ENCODE measurements around the gene GLB1L. TPM values are rescaled to one million over a fixed set of nuclear protein-coding genes. Genes with fewer than 3 reads are reported as not detected.

GLB1L gene
- total RNA-seq, 2 donors from 2014 or later: 1.8 to 3.4 TPM

DNA sequence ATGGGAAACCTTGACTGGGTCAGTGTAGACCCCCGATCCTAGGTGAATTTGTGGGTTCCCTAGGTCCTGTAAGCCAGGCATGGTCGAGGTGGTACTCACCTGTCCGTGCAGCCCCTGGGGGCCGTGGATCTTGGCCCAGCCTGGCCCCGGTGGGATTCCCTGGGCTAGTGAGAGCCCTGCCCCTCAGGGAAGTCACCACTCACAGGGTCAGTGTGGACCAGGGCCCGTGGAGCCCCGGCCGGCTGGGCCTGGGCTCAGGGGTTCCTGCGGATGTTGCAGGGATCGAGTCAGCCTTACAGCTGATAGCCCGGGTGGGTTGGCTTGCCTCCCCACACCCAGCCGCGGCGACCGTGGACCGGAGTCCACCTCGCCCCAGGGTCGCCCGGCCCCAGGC, 16.3 kb downstream of the GLB1L start:
- Histone ChIP-seq H3K9me3 (no peaks in the 10 kb centered on the region), H3K36me3 (peaks cover 45% of the 10 kb centered on the region), H3K4me3 (peak overlapping the region; percentile 77 to 86), H3K4me1 (peaks cover 0 to 35% of the 10 kb centered on the region in 2 donors), H3K27ac (peak overlapping the region; percentile 95 to 97), H3K27me3 (no peaks in the 10 kb centered on the region)
- TF ChIP-seq, protein P1, sequence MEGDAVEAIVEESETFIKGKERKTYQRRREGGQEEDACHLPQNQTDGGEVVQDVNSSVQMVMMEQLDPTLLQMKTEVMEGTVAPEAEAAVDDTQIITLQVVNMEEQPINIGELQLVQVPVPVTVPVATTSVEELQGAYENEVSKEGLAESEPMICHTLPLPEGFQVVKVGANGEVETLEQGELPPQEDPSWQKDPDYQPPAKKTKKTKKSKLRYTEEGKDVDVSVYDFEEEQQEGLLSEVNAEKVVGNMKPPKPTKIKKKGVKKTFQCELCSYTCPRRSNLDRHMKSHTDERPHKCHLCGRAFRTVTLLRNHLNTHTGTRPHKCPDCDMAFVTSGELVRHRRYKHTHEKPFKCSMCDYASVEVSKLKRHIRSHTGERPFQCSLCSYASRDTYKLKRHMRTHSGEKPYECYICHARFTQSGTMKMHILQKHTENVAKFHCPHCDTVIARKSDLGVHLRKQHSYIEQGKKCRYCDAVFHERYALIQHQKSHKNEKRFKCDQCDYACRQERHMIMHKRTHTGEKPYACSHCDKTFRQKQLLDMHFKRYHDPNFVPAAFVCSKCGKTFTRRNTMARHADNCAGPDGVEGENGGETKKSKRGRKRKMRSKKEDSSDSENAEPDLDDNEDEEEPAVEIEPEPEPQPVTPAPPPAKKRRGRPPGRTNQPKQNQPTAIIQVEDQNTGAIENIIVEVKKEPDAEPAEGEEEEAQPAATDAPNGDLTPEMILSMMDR (IDR thresholded peaks at IDR 0.05): no peak
- no peak for DNase-seq (ENCODE audit: low spot score)

DNA sequence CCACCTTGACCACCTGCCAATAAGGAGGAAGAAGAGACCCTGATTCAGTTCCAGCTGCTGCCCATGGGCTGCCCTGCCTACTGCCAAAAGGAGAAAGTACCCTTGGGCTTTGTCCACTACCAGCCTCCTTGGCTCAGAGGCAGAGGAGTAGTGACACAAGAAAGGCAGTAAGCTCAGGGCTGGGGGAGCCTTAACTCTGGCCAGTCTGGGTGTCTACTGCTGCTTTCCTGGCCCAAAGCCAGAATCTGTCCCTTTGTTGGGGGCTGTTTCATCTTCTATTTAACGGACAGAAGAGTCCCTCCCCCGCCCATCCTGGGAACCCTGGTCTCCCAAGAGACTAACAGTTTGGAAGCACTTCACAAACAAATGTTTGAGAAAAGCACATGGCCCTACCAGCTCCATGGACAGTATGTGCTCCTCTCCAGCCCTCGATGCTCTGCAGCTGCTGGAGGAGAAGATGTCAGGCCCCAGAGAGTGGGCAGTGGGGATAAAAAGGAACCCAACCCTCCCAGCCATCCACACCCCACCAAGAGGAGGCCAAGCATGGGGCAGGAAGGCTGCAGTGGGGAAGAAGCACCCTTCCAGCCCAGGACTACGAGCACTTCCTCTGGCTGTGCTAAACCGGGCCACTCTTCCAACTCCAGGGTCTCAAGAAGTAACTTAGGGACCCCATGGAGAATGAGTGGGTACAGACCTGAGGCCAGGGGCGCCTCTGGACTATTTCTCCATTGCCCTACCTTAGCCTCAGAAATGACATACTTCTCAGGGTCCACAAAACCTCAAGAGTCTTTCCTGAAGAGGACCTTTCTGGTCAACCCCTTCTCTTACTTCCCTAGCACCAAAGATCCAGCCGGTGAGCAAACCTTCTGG, 17.0 kb downstream of the GLB1L start:
- TF ChIP-seq, protein P1 (IDR thresholded peaks at IDR 0.05): no peak
- Histone ChIP-seq H3K36me3 (peaks cover 45% of the 10 kb centered on the region), H3K27me3 (no peaks in the 10 kb centered on the region), H3K27ac (peak overlapping the region; percentile 95 to 97), H3K9me3 (no peaks in the 10 kb centered on the region), H3K4me1 (peaks cover 0 to 35% of the 10 kb centered on the region in 2 donors), H3K4me3 (peak overlapping the region; percentile 77 to 86)
- DNase-seq (ENCODE audit: low spot score): no peak

DNA sequence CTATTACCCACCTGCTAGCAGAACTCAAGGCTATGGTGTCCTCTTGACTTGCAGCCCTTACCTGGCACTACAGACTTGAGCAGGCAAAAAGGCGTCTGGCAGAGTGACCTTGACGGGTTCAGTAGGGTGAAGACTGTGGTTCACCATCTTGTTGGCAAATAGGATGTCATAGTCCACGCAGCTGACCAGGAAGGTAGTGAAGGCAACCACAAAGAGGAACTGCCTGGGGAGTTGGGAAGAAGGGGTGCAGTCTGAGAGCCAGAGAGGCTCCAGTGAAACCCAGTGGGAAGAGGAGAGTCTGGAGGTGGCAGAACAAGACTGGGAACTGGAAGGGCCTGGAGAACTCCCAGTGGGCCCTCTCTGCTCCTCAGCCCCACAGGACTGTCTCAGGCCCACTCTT, 19.9 kb downstream of the GLB1L start:
- no peaks in the 10 kb centered on the region for H3K9me3 ChIP-seq
- H3K4me1 ChIP-seq: peaks cover 0 to 24% of the 10 kb centered on the region in 2 donors
- no peak overlapping the region for H3K27ac ChIP-seq
- H3K27me3 ChIP-seq: no peaks in the 10 kb centered on the region
- H3K4me3 ChIP-seq: no peak overlapping the region
- peaks cover 59% of the 10 kb centered on the region for H3K36me3 ChIP-seq
- DNase-seq (ENCODE audit: low spot score): no peak
- TF ChIP-seq, protein P1 (IDR thresholded peaks at IDR 0.05): no peak

DNA sequence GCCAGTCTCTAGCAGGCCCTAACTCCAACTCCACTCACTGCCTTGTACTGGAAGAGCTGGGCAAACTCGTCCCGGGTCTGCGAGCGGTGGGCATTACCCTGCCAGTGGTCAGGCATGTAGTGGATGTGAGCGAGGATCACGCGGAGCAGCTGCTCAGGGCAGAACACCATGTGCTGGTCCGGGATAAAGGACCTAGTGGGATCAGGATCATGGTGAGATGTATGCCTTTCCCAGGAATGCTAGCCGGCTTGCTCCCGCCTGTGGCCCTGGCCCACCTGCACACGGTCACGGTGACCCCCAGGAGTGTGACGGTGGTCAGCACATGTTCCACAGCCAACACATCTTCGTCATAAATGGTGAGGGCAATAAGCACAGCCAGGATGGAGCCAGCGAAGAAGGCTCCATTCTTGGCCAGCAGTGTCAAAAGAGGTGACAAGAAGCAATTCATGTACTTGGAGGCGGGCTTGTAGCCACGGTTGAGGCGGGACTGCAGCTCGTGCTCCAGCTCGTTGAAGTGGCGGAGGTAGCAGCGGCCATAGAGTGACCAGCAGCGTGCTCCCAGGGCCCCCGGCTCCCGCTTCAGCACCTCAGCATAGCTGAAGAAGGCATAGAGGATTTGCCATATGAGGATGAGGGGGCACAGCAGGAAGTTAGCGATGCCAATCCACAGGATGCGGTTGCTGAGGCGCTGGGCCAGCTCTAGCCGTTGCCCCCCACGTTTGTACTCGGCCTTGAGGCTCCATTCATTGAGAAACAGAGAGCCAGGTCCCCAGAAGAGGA, 21.2 kb downstream of the GLB1L start:
- TF ChIP-seq, protein P1 (IDR thresholded peaks at IDR 0.05): no peak
- Histone ChIP-seq H3K27ac (no peak overlapping the region), H3K4me1 (peaks cover 0 to 30% of the 10 kb centered on the region in 2 donors), H3K4me3 (no peak overlapping the region), H3K36me3 (peaks cover 68% of the 10 kb centered on the region), H3K9me3 (no peaks in the 10 kb centered on the region), H3K27me3 (no peaks in the 10 kb centered on the region)
- DNase-seq (ENCODE audit: low spot score): no peak

DNA sequence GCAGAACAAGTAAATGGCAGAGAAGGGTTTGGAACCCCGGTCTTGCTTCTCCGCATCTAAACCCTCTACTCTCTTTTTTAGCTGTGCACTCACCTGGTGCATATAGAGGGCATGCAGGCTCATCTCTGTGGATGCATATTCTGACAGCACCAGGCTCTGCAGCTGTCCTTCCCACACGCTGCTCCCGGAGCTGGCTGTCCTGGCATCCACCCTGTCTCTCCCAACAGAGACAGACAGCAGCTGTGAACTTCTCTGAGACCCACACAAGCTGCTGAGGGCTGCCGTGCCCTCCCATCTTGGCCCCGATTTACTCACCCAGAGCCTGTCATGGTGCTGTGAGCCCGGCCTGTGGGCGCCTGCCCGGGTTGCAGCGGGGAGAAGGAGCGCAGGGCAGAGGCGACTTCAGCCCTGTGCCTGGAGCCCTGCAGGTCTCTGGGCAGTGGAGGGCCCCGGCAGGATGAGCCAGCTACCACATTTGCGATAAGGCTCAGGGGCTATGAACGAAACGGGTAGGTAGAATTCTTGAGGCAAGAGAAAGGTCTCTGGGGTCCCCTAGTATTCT, 23.2 kb downstream of the GLB1L start:
- Histone ChIP-seq H3K4me3 (no peak overlapping the region), H3K9me3 (no peaks in the 10 kb centered on the region), H3K27ac (no peak overlapping the region), H3K27me3 (no peaks in the 10 kb centered on the region), H3K4me1 (peaks cover 0 to 27% of the 10 kb centered on the region in 2 donors), H3K36me3 (peaks cover 68% of the 10 kb centered on the region)
- no peak for DNase-seq (ENCODE audit: low spot score)
- TF ChIP-seq, protein P1 (IDR thresholded peaks at IDR 0.05): no peak

All from right atrium auricular region (tissue), 2 donors.